ENCODE measurements around the gene PDHX. TPM values are rescaled to one million over a fixed set of nuclear protein-coding genes. Genes with fewer than 3 reads are reported as not detected.

The PDHX gene
- polyA plus RNA-seq, 1 donor (not counting 4 experiments of a cell fraction or from before 2014, with no cell fraction given): 28.5 TPM

DNA sequence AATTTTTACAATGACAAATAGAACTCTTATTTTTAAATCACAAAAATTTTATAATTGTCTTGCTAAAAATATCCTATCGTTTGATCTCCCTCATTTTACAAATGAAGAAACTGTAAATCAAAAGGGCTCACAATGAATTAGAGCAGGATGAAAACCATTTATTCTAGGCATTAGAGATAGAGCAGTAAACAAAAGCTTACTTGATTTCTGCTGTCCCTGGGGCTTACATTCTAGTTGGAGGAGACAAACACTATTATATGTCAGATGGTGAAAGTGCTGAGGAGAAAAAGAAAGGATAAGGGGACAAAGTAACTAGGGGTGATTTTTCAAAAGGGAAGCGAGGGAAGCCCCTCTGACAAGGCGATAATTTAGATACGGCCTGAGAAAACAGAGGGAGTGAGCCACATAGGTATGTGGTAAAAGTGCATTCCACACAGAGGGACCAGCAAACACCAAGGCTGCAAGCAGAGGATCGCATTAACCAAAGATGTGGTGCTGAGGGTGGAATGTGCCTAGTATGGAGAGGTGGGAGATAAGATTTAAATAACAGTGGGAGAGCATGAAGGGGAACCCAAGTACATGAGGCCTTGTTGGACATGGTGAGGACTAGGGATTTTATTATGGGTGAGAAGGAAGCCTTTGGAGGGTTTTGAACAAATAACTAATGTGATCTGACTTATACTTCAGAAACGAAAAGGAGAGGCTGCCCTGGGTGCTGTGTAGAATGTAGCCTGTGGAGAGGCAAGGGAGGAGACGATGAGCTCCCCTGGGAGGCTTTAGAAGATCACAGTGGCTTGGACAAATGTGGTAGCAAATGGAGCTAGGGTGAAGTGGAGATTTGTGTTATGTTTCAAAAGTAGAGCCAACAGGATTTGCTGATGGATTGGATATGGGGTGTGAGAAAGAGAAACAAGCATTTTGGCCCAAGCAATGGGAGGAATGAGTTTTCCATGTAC, 62.1 kb downstream of the PDHX start:
- no peaks in the 10 kb centered on the region for H3K9me3 ChIP-seq (ENCODE audit: control insufficient read depth, low read depth, low read length)
- H3K9ac ChIP-seq (ENCODE audit: control insufficient read depth, extremely low read depth, insufficient read depth, low read length): no peak overlapping the region
- no peak overlapping the region for H2AFZ ChIP-seq (ENCODE audit: control insufficient read depth, low read length)
- H3K27me3 ChIP-seq (ENCODE audit: control insufficient read depth, extremely low read depth, insufficient read depth, low read length): no peaks in the 10 kb centered on the region
- peak overlapping the region in 1 of 3 experiments; percentile 16 for H3K4me3 ChIP-seq (ENCODE audit: control insufficient read depth in 2 of 3, extremely low read depth in 1 of 3, insufficient read depth in 2 of 3, low read depth in 1 of 3, low read length in 3 of 3)
- peak overlapping the region; percentile 56 for H3K4me2 ChIP-seq (ENCODE audit: control insufficient read depth, extremely low read depth, insufficient read depth, low read depth, low read length)
- peaks cover 35% of the 10 kb centered on the region for H3K4me1 ChIP-seq (ENCODE audit: control insufficient read depth, extremely low read depth, insufficient read depth, low read length)
- H4K20me1 ChIP-seq (ENCODE audit: control insufficient read depth, extremely low read depth, insufficient read depth, low read length): no peaks in the 10 kb centered on the region
- peak; percentile 69 for FAIRE-seq
- no peak for DNase-seq (ENCODE audit: low read depth, low spot score)
- peaks cover 3% of the 10 kb centered on the region for H3K79me2 ChIP-seq (ENCODE audit: control insufficient read depth, insufficient read depth, low read length)
- H3K9me1 ChIP-seq (ENCODE audit: control insufficient read depth, extremely low read depth, insufficient read depth, low read length): no peaks in the 10 kb centered on the region
- no peaks in the 10 kb centered on the region for H3K36me3 ChIP-seq (ENCODE audit: control insufficient read depth in 2 of 2, extremely low read depth in 1 of 2, insufficient read depth in 2 of 2, low read length in 2 of 2)
- dilution Hi-C loops (cut with MboI; ENCODE audit: extremely low pct_ligation_motif_present, low sequenced_read_pairs): no loop called here
- no peak for TF ChIP-seq EZH2 (IDR thresholded peaks at IDR 0.05; ENCODE audit: low read length)
- TF ChIP-seq, protein P1, sequence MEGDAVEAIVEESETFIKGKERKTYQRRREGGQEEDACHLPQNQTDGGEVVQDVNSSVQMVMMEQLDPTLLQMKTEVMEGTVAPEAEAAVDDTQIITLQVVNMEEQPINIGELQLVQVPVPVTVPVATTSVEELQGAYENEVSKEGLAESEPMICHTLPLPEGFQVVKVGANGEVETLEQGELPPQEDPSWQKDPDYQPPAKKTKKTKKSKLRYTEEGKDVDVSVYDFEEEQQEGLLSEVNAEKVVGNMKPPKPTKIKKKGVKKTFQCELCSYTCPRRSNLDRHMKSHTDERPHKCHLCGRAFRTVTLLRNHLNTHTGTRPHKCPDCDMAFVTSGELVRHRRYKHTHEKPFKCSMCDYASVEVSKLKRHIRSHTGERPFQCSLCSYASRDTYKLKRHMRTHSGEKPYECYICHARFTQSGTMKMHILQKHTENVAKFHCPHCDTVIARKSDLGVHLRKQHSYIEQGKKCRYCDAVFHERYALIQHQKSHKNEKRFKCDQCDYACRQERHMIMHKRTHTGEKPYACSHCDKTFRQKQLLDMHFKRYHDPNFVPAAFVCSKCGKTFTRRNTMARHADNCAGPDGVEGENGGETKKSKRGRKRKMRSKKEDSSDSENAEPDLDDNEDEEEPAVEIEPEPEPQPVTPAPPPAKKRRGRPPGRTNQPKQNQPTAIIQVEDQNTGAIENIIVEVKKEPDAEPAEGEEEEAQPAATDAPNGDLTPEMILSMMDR (optimal IDR thresholded peaks at IDR 0.05 in 1 of 3, IDR thresholded peaks at IDR 0.05 in 1 of 3, conservative IDR thresholded peaks at IDR 0.05 in 1 of 3; ENCODE audit: extremely low read depth in 1 of 3, insufficient read depth in 2 of 3, low read length in 3 of 3): no peak
- peak overlapping the region; percentile 30 for H3K27ac ChIP-seq (ENCODE audit: control insufficient read depth, insufficient read depth, low read length)

DNA sequence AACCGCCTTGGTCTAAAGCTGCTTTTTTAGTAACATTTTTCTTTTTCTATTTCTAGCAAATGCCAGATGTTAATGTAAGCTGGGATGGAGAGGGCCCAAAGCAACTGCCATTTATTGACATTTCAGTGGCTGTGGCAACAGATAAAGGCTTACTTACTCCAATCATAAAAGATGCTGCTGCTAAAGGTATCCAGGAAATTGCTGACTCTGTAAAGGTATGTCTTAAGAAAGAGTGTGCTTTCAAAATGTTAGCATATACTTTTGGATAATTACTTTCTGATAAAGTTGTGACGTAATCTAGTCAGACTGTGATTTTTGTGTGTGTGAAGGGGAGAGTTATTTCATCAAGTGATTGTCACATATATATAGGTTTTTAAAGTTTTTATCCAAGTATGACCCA, 68.1 kb downstream of the PDHX start:
- H3K9me1 ChIP-seq (ENCODE audit: control insufficient read depth, extremely low read depth, insufficient read depth, low read length): no peaks in the 10 kb centered on the region
- no peak overlapping the region for H3K4me3 ChIP-seq (ENCODE audit: control insufficient read depth in 2 of 3, extremely low read depth in 1 of 3, insufficient read depth in 2 of 3, low read depth in 1 of 3, low read length in 3 of 3)
- H3K9ac ChIP-seq (ENCODE audit: control insufficient read depth, extremely low read depth, insufficient read depth, low read length): no peak overlapping the region
- H3K79me2 ChIP-seq (ENCODE audit: control insufficient read depth, insufficient read depth, low read length): no peaks in the 10 kb centered on the region
- H3K4me1 ChIP-seq (ENCODE audit: control insufficient read depth, extremely low read depth, insufficient read depth, low read length): no peaks in the 10 kb centered on the region
- H4K20me1 ChIP-seq (ENCODE audit: control insufficient read depth, extremely low read depth, insufficient read depth, low read length): no peaks in the 10 kb centered on the region
- H3K27ac ChIP-seq (ENCODE audit: control insufficient read depth, insufficient read depth, low read length): no peak overlapping the region
- no peak overlapping the region for H3K4me2 ChIP-seq (ENCODE audit: control insufficient read depth, extremely low read depth, insufficient read depth, low read depth, low read length)
- DNase-seq (ENCODE audit: low read depth, low spot score): no peak
- TF ChIP-seq, protein P1 (optimal IDR thresholded peaks at IDR 0.05 in 1 of 3, IDR thresholded peaks at IDR 0.05 in 1 of 3, conservative IDR thresholded peaks at IDR 0.05 in 1 of 3; ENCODE audit: extremely low read depth in 1 of 3, insufficient read depth in 2 of 3, low read length in 3 of 3): no peak
- TF ChIP-seq EZH2 (IDR thresholded peaks at IDR 0.05; ENCODE audit: low read length): no peak
- no peak for FAIRE-seq
- H3K36me3 ChIP-seq (ENCODE audit: control insufficient read depth in 2 of 2, extremely low read depth in 1 of 2, insufficient read depth in 2 of 2, low read length in 2 of 2): peaks cover 0 to 4% of the 10 kb centered on the region in 2 experiments
- no peak overlapping the region for H2AFZ ChIP-seq (ENCODE audit: control insufficient read depth, low read length)
- no peaks in the 10 kb centered on the region for H3K27me3 ChIP-seq (ENCODE audit: control insufficient read depth, extremely low read depth, insufficient read depth, low read length)
- H3K9me3 ChIP-seq (ENCODE audit: control insufficient read depth, low read depth, low read length): no peaks in the 10 kb centered on the region
- dilution Hi-C loops (cut with MboI; ENCODE audit: extremely low pct_ligation_motif_present, low sequenced_read_pairs): no loop called here

Measured in keratinocyte (primary cell).